GM21529 (cell line): Measurements from ENCODE around the gene LACRT.

Experiments used
- ATAC-seq: cut with Tn5 transposase; IDR thresholded peaks from one replicate; pipeline ENCODE4 v1.9.1; 2021; ENCODE audit not compliant: unreplicated experiment

LACRT gene

GRCh38 chr12:54603173-54603814 is 31.4 kb downstream of the LACRT start:
- ATAC-seq = peak; percentile 90

GRCh38 chr12:54602661-54603060 is 32.0 kb downstream of the LACRT start:
- ATAC-seq = no peak

- no peak for ATAC-seq
Measured at GRCh38 chr12:54601841-54602240, 32.9 kb downstream of the LACRT start.

- ATAC-seq = no peak
Measured at GRCh38 chr12:54598970-54599369, 35.7 kb downstream of the LACRT start.

GRCh38 chr12:54596526-54596946 is 38.2 kb downstream of the LACRT start:
- peak; percentile 44 for ATAC-seq

- ATAC-seq = no peak
Measured at GRCh38 chr12:54595471-54595870, 39.2 kb downstream of the LACRT start.

- no peak for ATAC-seq
Measured at GRCh38 chr12:54593725-54594124, 41.0 kb downstream of the LACRT start.

- no peak for ATAC-seq
Measured at GRCh38 chr12:54593135-54593534, 41.6 kb downstream of the LACRT start.

- no peak for ATAC-seq
Measured at GRCh38 chr12:54592316-54592715, 42.4 kb downstream of the LACRT start.

GRCh38 chr12:54590978-54591591 is 43.6 kb downstream of the LACRT start:
- no peak for ATAC-seq

GRCh38 chr12:54589964-54590363 is 44.7 kb downstream of the LACRT start:
- no peak for ATAC-seq

GRCh38 chr12:54588890-54589267 is 45.8 kb downstream of the LACRT start:
- ATAC-seq = no peak

GRCh38 chr12:54588110-54588889 is 46.4 kb downstream of the LACRT start, which contains the start of gene PPP1R1A:
TSS of gene PPP1R1A (minus strand) at chr12:54588659. CDS start at chr12:54588488, 171 bp downstream.
- ATAC-seq = no peak

GRCh38 chr12:54587315-54587873 is 47.3 kb downstream of the LACRT start:
- no peak for ATAC-seq

- no peak for ATAC-seq
Measured at GRCh38 chr12:54586620-54587019, 48.1 kb downstream of the LACRT start.

GRCh38 chr12:54585243-54585642 is 49.5 kb downstream of the LACRT start:
- no peak for ATAC-seq

GRCh38 chr12:54584128-54584527 is 50.6 kb downstream of the LACRT start:
- no peak for ATAC-seq

- no peak for ATAC-seq
Measured at GRCh38 chr12:54583726-54584125, 51.0 kb downstream of the LACRT start.

- no peak for ATAC-seq
Measured at GRCh38 chr12:54581412-54581811, 53.3 kb downstream of the LACRT start.
